ENCODE data around the gene MROH9.

- TF ChIP-seq TAF1 (IDR thresholded peaks at IDR 0.05; ENCODE audit: borderline replicate concordance, insufficient read depth, low read length) (no peak), POLR2AphosphoS5 (IDR thresholded peaks at IDR 0.05; ENCODE audit: low read depth, low read length) (no peak)
These were observed 47.6 kb upstream of the MROH9 start for GRCh38 chr1:170887726-170888125.
